ENCODE measurements around the gene ARL17B. TPM values are rescaled to one million over a fixed set of nuclear protein-coding genes. Genes with fewer than 3 reads are reported as not detected.
A peak's percentile ranks its signal among the peaks of the same experiment; 100 is the strongest.
"Not testable (repeated sequence)": the region's sequence is repeated elsewhere in the genome, so short reads cannot be mapped to it uniquely, and the experiment has no call there.

Gene ARL17B
- total RNA-seq, 4 donors from 2014 or later: 9.3 to 39.3 (median 14.6) TPM

DNA sequence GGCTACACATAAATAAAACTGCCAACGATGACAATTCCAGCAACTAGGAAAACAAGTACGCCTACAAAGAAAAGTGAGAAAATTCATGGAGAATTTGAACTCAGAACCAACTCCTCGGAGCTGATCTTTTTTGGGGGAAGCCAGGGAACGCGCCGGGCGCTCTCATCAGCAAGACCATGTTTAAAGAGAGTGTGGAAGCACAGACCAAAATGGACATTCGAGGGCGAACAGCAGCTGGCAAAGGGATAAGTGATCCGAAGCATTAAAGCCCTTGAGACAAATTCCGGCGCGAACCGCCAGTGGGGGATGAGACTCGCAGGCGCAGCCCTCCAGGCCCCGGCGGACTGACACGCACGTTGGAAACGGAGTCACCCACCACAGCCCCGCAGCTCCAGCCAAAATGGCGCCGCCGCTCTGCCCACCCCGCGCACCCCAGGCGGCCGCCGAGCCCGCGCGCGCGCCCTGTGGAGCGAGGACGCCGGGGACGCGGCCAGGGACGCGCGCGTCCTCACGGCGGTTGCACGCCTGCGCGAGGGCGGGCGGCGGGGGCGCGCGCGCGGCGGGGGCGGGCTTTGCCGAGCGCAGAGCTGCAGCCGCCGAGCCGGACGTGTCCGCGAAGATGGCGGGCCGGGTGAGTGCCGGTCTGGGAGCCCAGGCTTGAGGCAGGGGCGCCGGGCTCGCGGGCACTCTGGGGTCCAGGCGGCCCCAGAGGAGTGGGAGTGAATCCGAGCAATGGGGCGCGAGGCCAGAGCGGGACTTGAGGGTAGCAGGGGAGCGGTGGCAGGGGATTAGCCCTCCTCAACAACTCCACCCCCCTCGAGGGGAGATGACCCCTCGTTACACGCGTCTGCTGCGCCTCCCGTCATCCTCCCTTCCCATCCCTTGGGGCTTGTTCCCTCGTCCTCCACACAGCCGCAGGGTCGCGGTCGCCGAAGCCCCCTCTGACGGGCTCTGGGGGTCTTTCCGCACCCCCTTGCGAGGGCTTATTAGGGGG, 11.0 kb upstream of the ARL17B start:
- H3K27me3 ChIP-seq, H3K27ac ChIP-seq: not testable (repeated sequence)

GRCh38 chr17:46367520-46367919, 6.0 kb upstream of the ARL17B start:
- ATAC-seq; H3K27me3 ChIP-seq; H3K4me1 ChIP-seq; in situ Hi-C loops (cut with MboI; ENCODE audit: low sequenced_read_pairs in 4 of 4); DNase-seq; H3K27ac ChIP-seq; H3K9me3 ChIP-seq; intact Hi-C loops (cut with DNase I; ENCODE audit: low total_unique reads); H3K36me3 ChIP-seq; H3K4me3 ChIP-seq: not testable (repeated sequence)

More for the DNA sequence above, 11.0 kb upstream of the ARL17B start:
- H3K36me3 ChIP-seq; H3K4me3 ChIP-seq; H3K4me1 ChIP-seq; in situ Hi-C loops (cut with MboI; ENCODE audit: low sequenced_read_pairs in 4 of 4); DNase-seq; intact Hi-C loops (cut with DNase I; ENCODE audit: low total_unique reads); H3K9me3 ChIP-seq: not testable (repeated sequence)
- ATAC-seq: peak; percentile 83 to 84

- peak overlapping the region in 2 of 4 donors; percentile 23 to 36 for H3K4me3 ChIP-seq
- H3K4me1 ChIP-seq; H3K36me3 ChIP-seq; H3K27ac ChIP-seq; intact Hi-C loops (cut with DNase I; ENCODE audit: low total_unique reads); H3K9me3 ChIP-seq; DNase-seq; in situ Hi-C loops (cut with MboI; ENCODE audit: low sequenced_read_pairs in 4 of 4); H3K27me3 ChIP-seq: not testable (repeated sequence)
- peak; percentile 40 to 42 for ATAC-seq
Observed at GRCh38 chr17:46361145-46361735, 326 bp downstream of the ARL17B start.

DNA sequence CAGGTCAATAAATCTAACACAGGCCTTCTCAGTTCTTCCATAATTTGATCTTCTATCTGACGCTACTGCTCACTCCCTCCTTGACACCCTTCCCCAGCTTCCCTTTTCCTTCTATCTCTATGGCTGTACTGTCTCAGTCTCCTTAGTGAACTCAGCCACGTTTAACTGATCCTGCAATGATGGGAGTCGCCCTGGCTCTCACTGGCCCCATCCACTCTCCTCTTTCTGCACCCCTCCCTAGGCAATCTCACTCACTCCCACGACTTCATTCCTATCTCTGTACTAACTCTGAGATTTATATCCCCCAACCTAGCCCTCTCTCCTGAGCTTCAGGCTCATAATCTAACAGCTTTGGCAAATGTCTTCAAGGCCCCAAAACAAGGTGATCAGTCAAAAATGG, 7.7 kb downstream of the ARL17B start:
- ATAC-seq; H3K4me3 ChIP-seq; H3K36me3 ChIP-seq; H3K27me3 ChIP-seq; intact Hi-C loops (cut with DNase I; ENCODE audit: low total_unique reads); DNase-seq; H3K27ac ChIP-seq; H3K9me3 ChIP-seq; H3K4me1 ChIP-seq; in situ Hi-C loops (cut with MboI; ENCODE audit: low sequenced_read_pairs in 4 of 4): not testable (repeated sequence)

GRCh38 chr17:46349060-46349459, 12.5 kb downstream of the ARL17B start:
- H3K36me3 ChIP-seq; H3K27me3 ChIP-seq; H3K27ac ChIP-seq; H3K4me3 ChIP-seq; intact Hi-C loops (cut with DNase I; ENCODE audit: low total_unique reads); DNase-seq; H3K4me1 ChIP-seq; in situ Hi-C loops (cut with MboI; ENCODE audit: low sequenced_read_pairs in 4 of 4); ATAC-seq; H3K9me3 ChIP-seq: not testable (repeated sequence)

GRCh38 chr17:46348345-46348744, 13.2 kb downstream of the ARL17B start:
- DNase-seq; H3K27ac ChIP-seq; H3K4me3 ChIP-seq; intact Hi-C loops (cut with DNase I; ENCODE audit: low total_unique reads); in situ Hi-C loops (cut with MboI; ENCODE audit: low sequenced_read_pairs in 4 of 4); H3K4me1 ChIP-seq; H3K27me3 ChIP-seq; H3K9me3 ChIP-seq; H3K36me3 ChIP-seq: not testable (repeated sequence)
- peak; percentile 91 to 97 for ATAC-seq

GRCh38 chr17:46342131-46342530, 19.4 kb downstream of the ARL17B start:
- intact Hi-C loops (cut with DNase I; ENCODE audit: low total_unique reads); H3K9me3 ChIP-seq; H3K4me1 ChIP-seq; in situ Hi-C loops (cut with MboI; ENCODE audit: low sequenced_read_pairs in 4 of 4); H3K36me3 ChIP-seq; H3K27me3 ChIP-seq; H3K27ac ChIP-seq; DNase-seq; H3K4me3 ChIP-seq: not testable (repeated sequence)
- ATAC-seq: peak; percentile 86 to 90

- H3K4me1 ChIP-seq; H3K4me3 ChIP-seq; H3K27ac ChIP-seq; H3K27me3 ChIP-seq; H3K36me3 ChIP-seq; in situ Hi-C loops (cut with MboI; ENCODE audit: low sequenced_read_pairs in 4 of 4); intact Hi-C loops (cut with DNase I; ENCODE audit: low total_unique reads); DNase-seq; H3K9me3 ChIP-seq; ATAC-seq: not testable (repeated sequence)
Observed at GRCh38 chr17:46341220-46341619, 20.3 kb downstream of the ARL17B start.

- H3K4me3 ChIP-seq; ATAC-seq; DNase-seq; H3K27me3 ChIP-seq; H3K9me3 ChIP-seq; H3K4me1 ChIP-seq; H3K27ac ChIP-seq; intact Hi-C loops (cut with DNase I; ENCODE audit: low total_unique reads); H3K36me3 ChIP-seq: not testable (repeated sequence)
- in situ Hi-C loops (cut with MboI; ENCODE audit: low sequenced_read_pairs in 4 of 4): loop anchor here in 1 of 4 donors (25.0 kb wide), 1 partner anchor 708 kb away; no protein-coding TSS in a partner anchor
Observed at GRCh38 chr17:46294831-46295230, 66.7 kb downstream of the ARL17B start, which contains the start of gene LRRC37A. LRRC37A (plus strand) TSS chr17:46295131; CDS start chr17:46295134, 3 bp downstream.

- H3K27ac ChIP-seq; H3K4me1 ChIP-seq; DNase-seq; H3K9me3 ChIP-seq; H3K36me3 ChIP-seq; H3K4me3 ChIP-seq; intact Hi-C loops (cut with DNase I; ENCODE audit: low total_unique reads); H3K27me3 ChIP-seq; ATAC-seq: not testable (repeated sequence)
- in situ Hi-C loops (cut with MboI; ENCODE audit: low sequenced_read_pairs in 4 of 4): loop anchor here in 1 of 4 donors (25.0 kb wide), 1 partner anchor 704 kb away; no protein-coding TSS in a partner anchor
Observed at GRCh38 chr17:46291618-46292017, 69.9 kb downstream of the ARL17B start.

DNA sequence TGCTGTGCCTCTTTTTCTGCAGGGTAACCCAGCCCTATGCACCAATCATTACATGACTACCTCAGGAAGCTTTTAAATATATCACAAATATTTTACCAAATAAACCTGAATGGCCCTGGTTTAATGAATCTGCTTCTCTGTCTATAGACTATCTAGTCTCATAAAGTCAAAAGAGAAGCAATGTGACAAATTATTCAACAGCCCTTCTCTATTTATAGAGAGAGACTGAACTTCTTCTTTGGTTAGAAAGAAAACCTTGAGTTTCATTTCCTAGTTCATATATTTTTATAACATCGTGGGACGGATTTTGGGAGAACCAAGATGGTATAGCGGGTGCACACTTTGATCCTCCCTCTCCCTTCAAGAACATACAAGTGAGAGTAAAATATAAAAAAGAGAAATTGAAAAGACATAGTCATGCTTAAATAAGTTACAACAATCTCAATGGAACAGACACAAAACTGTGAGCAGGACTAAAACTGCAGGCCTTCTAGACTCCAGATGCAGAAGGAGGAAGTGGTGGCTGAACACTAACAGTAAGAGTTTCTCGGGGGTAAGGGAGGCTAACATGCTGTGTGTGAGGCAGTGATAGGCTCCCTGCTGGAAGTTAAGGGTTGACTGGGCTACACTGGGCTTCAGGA, 70.5 kb downstream of the ARL17B start:
- H3K27ac ChIP-seq; H3K9me3 ChIP-seq; H3K4me3 ChIP-seq; H3K4me1 ChIP-seq; DNase-seq; H3K36me3 ChIP-seq; ATAC-seq; intact Hi-C loops (cut with DNase I; ENCODE audit: low total_unique reads); H3K27me3 ChIP-seq: not testable (repeated sequence)
- in situ Hi-C loops (cut with MboI; ENCODE audit: low sequenced_read_pairs in 4 of 4): loop anchor here in 1 of 4 donors (25.0 kb wide), 1 partner anchor 704 kb away; no protein-coding TSS in a partner anchor
